ENCODE data around the gene C5.
"Not testable (repeated sequence)": the region's sequence is repeated elsewhere in the genome, so short reads cannot be mapped to it uniquely, and the experiment has no call there.

Gene C5

GRCh38 chr9:120974921-120975320 lies 75.2 kb downstream of the C5 start:
- Histone ChIP-seq H4K8ac (ENCODE audit: low read length) (no peak overlapping the region), H3K18ac (ENCODE audit: low read depth in 1 of 2, low read length in 2 of 2) (no peak overlapping the region), H2BK12ac (ENCODE audit: low read length in 2 of 2) (no peak overlapping the region), H3K4me1 (ENCODE audit: control insufficient read depth, insufficient read depth, low read depth, low read length) (no peaks in the 10 kb centered on the region), H3K23ac (ENCODE audit: low read length in 2 of 2) (no peak overlapping the region), H4K91ac (ENCODE audit: low read length) (no peak overlapping the region), H3K4me2 (ENCODE audit: low read length, poor library complexity, severe bottlenecking) (no peak overlapping the region), H3K27me3 (ENCODE audit: control insufficient read depth in 1 of 2, insufficient read depth in 1 of 2, low read length in 2 of 2) (no peaks in the 10 kb centered on the region), H2BK5ac (ENCODE audit: low read depth, low read length, poor library complexity, severe bottlenecking) (no peak overlapping the region), H2AFZ (ENCODE audit: low read depth, low read length) (no peak overlapping the region), H2BK15ac (ENCODE audit: low read depth, poor library complexity, severe bottlenecking) (no peak overlapping the region), H3K79me1 (replicated peaks; ENCODE audit: low read length, poor library complexity, severe bottlenecking) (no peaks in the 10 kb centered on the region), H2BK120ac (ENCODE audit: low read depth, low read length) (no peak overlapping the region), H3K4me3 (ENCODE audit: insufficient read depth in 1 of 2, low read depth in 1 of 2, low read length in 2 of 2) (no peak overlapping the region), H3K14ac (ENCODE audit: low read length in 2 of 2) (no peak overlapping the region), H3K9me3 (ENCODE audit: control insufficient read depth, low read length) (no peaks in the 10 kb centered on the region), H3K36me3 (ENCODE audit: control insufficient read depth in 1 of 2, insufficient read depth in 2 of 2, low read depth in 1 of 2, low read length in 2 of 2) (peaks cover 0 to 3% of the 10 kb centered on the region in 2 experiments), H3K4ac (ENCODE audit: low read depth in 1 of 2, low read length in 2 of 2) (no peak overlapping the region), H2AK5ac (ENCODE audit: low read length, severe bottlenecking) (no peak overlapping the region), H3K9ac (ENCODE audit: low read length) (no peak overlapping the region), H3K27ac (ENCODE audit: low read length, poor library complexity, severe bottlenecking) (no peak overlapping the region)
- no peak for DNase-seq
- WGBS: no CpG with 5 or more reads among the region's 1 CpG

GRCh38 chr9:120974181-120974580 lies 75.9 kb downstream of the C5 start:
- H3K14ac ChIP-seq (ENCODE audit: low read length in 2 of 2): no peak overlapping the region
- WGBS: 91% methylated on average over 2 of the region's 2 CpGs
- no peak overlapping the region for H3K9ac ChIP-seq (ENCODE audit: low read length)
- H2BK15ac ChIP-seq (ENCODE audit: low read depth, poor library complexity, severe bottlenecking): no peak overlapping the region
- H3K9me3 ChIP-seq (ENCODE audit: control insufficient read depth, low read length): no peaks in the 10 kb centered on the region
- H2AFZ ChIP-seq (ENCODE audit: low read depth, low read length): no peak overlapping the region
- no peak overlapping the region for H2BK12ac ChIP-seq (ENCODE audit: low read length in 2 of 2)
- no peak overlapping the region for H3K4me3 ChIP-seq (ENCODE audit: insufficient read depth in 1 of 2, low read depth in 1 of 2, low read length in 2 of 2)
- no peak overlapping the region for H2BK5ac ChIP-seq (ENCODE audit: low read depth, low read length, poor library complexity, severe bottlenecking)
- no peak overlapping the region for H3K4me2 ChIP-seq (ENCODE audit: low read length, poor library complexity, severe bottlenecking)
- H3K23ac ChIP-seq (ENCODE audit: low read length in 2 of 2): no peak overlapping the region
- no peak overlapping the region for H2BK120ac ChIP-seq (ENCODE audit: low read depth, low read length)
- no peak overlapping the region for H2AK5ac ChIP-seq (ENCODE audit: low read length, severe bottlenecking)
- DNase-seq: no peak
- no peaks in the 10 kb centered on the region for H3K4me1 ChIP-seq (ENCODE audit: control insufficient read depth, insufficient read depth, low read depth, low read length)
- H3K18ac ChIP-seq (ENCODE audit: low read depth in 1 of 2, low read length in 2 of 2): no peak overlapping the region
- no peaks in the 10 kb centered on the region for H3K36me3 ChIP-seq (ENCODE audit: control insufficient read depth in 1 of 2, insufficient read depth in 2 of 2, low read depth in 1 of 2, low read length in 2 of 2)
- H3K79me1 ChIP-seq (replicated peaks; ENCODE audit: low read length, poor library complexity, severe bottlenecking): no peaks in the 10 kb centered on the region
- no peak overlapping the region for H3K27ac ChIP-seq (ENCODE audit: low read length, poor library complexity, severe bottlenecking)
- no peak overlapping the region for H4K8ac ChIP-seq (ENCODE audit: low read length)
- H3K4ac ChIP-seq (ENCODE audit: low read depth in 1 of 2, low read length in 2 of 2): no peak overlapping the region
- no peak overlapping the region for H4K91ac ChIP-seq (ENCODE audit: low read length)
- H3K27me3 ChIP-seq (ENCODE audit: control insufficient read depth in 1 of 2, insufficient read depth in 1 of 2, low read length in 2 of 2): no peaks in the 10 kb centered on the region

GRCh38 chr9:120971938-120972337 lies 78.1 kb downstream of the C5 start:
- Histone ChIP-seq H4K8ac (ENCODE audit: low read length) (no peak overlapping the region), H3K4me3 (ENCODE audit: insufficient read depth in 1 of 2, low read depth in 1 of 2, low read length in 2 of 2) (no peak overlapping the region), H3K23ac (ENCODE audit: low read length in 2 of 2) (no peak overlapping the region), H3K36me3 (ENCODE audit: control insufficient read depth in 1 of 2, insufficient read depth in 2 of 2, low read depth in 1 of 2, low read length in 2 of 2) (no peaks in the 10 kb centered on the region), H2AFZ (ENCODE audit: low read depth, low read length) (no peak overlapping the region), H4K91ac (ENCODE audit: low read length) (no peak overlapping the region), H2BK15ac (ENCODE audit: low read depth, poor library complexity, severe bottlenecking) (no peak overlapping the region), H3K79me1 (replicated peaks; ENCODE audit: low read length, poor library complexity, severe bottlenecking) (no peaks in the 10 kb centered on the region), H3K27ac (ENCODE audit: low read length, poor library complexity, severe bottlenecking) (no peak overlapping the region), H3K9me3 (ENCODE audit: control insufficient read depth, low read length) (no peaks in the 10 kb centered on the region), H3K14ac (ENCODE audit: low read length in 2 of 2) (no peak overlapping the region), H3K4ac (ENCODE audit: low read depth in 1 of 2, low read length in 2 of 2) (no peak overlapping the region), H2AK5ac (ENCODE audit: low read length, severe bottlenecking) (no peak overlapping the region), H3K27me3 (ENCODE audit: control insufficient read depth in 1 of 2, insufficient read depth in 1 of 2, low read length in 2 of 2) (no peaks in the 10 kb centered on the region), H2BK120ac (ENCODE audit: low read depth, low read length) (no peak overlapping the region), H2BK5ac (ENCODE audit: low read depth, low read length, poor library complexity, severe bottlenecking) (no peak overlapping the region), H3K18ac (ENCODE audit: low read depth in 1 of 2, low read length in 2 of 2) (no peak overlapping the region), H3K4me2 (ENCODE audit: low read length, poor library complexity, severe bottlenecking) (no peak overlapping the region), H3K9ac (ENCODE audit: low read length) (no peak overlapping the region), H2BK12ac (ENCODE audit: low read length in 2 of 2) (no peak overlapping the region), H3K4me1 (ENCODE audit: control insufficient read depth, insufficient read depth, low read depth, low read length) (no peaks in the 10 kb centered on the region)
- DNase-seq: no peak

GRCh38 chr9:120971471-120971870 lies 78.6 kb downstream of the C5 start:
- not testable (repeated sequence) for H3K36me3 ChIP-seq (ENCODE audit: control insufficient read depth in 1 of 2, insufficient read depth in 2 of 2, low read depth in 1 of 2, low read length in 2 of 2); DNase-seq; H3K4me2 ChIP-seq (ENCODE audit: low read length, poor library complexity, severe bottlenecking); H3K9ac ChIP-seq (ENCODE audit: low read length); H3K9me3 ChIP-seq (ENCODE audit: control insufficient read depth, low read length); H3K4me3 ChIP-seq (ENCODE audit: insufficient read depth in 1 of 2, low read depth in 1 of 2, low read length in 2 of 2); H2BK15ac ChIP-seq (ENCODE audit: low read depth, poor library complexity, severe bottlenecking); H3K79me1 ChIP-seq (replicated peaks; ENCODE audit: low read length, poor library complexity, severe bottlenecking); H3K14ac ChIP-seq (ENCODE audit: low read length in 2 of 2); H4K8ac ChIP-seq (ENCODE audit: low read length); H3K23ac ChIP-seq (ENCODE audit: low read length in 2 of 2); H2BK5ac ChIP-seq (ENCODE audit: low read depth, low read length, poor library complexity, severe bottlenecking); H2BK120ac ChIP-seq (ENCODE audit: low read depth, low read length); H3K4ac ChIP-seq (ENCODE audit: low read depth in 1 of 2, low read length in 2 of 2); H2BK12ac ChIP-seq (ENCODE audit: low read length in 2 of 2); H3K27ac ChIP-seq (ENCODE audit: low read length, poor library complexity, severe bottlenecking); H3K27me3 ChIP-seq (ENCODE audit: control insufficient read depth in 1 of 2, insufficient read depth in 1 of 2, low read length in 2 of 2); H2AFZ ChIP-seq (ENCODE audit: low read depth, low read length); H4K91ac ChIP-seq (ENCODE audit: low read length); H3K4me1 ChIP-seq (ENCODE audit: control insufficient read depth, insufficient read depth, low read depth, low read length); H2AK5ac ChIP-seq (ENCODE audit: low read length, severe bottlenecking); H3K18ac ChIP-seq (ENCODE audit: low read depth in 1 of 2, low read length in 2 of 2)
- WGBS: 97% methylated on average over 9 of the region's 9 CpGs

All from mesenchymal stem cell (in vitro differentiated cells and primary cell).